Body of pancreas (tissue), 4 donors: ENCODE results near the gene DAP. TPM values are rescaled to one million over a fixed set of nuclear protein-coding genes. Genes with fewer than 3 reads are reported as not detected.

ENCODE experiments used
- ATAC-seq: fragments of 150-250 bp; one replicate; pipeline ENCODE4 v1.9.1; 2016
- DNase-seq, 4 donors: peaks; one replicate each; pipeline ENCODE4 v3.0.0-alpha.2; 2019
- H3K27ac ChIP-seq, 4 donors: fragments of 200-600 bp; sonication (generic); 1 replicate in 3 of 4; 2 replicates in 1 of 4; pipeline versions ENCODE4 v1.5.1 to v1.6.1; 2016 to 2019; ENCODE audit warnings: mild to moderate bottlenecking in 1 of 4, mixed read lengths in 1 of 4, moderate library complexity in 1 of 4
- H3K27me3 ChIP-seq, 2 donors: fragments of 200-600 bp; sonication (generic); one replicate each; pipeline ENCODE4 v1.6.0; 2016; ENCODE audit warnings: mild to moderate bottlenecking in 1 of 2
- H3K36me3 ChIP-seq, 2 donors: fragments of 200-600 bp; sonication (generic); replicated peaks in 1 of 2; 2 replicates each; pipeline ENCODE4 v1.5.1; 2016; ENCODE audit warnings: low read depth in 2 of 2; ENCODE audit not compliant: insufficient read depth in 1 of 2
- H3K4me1 ChIP-seq: fragments of 200-600 bp; sonication (generic); one replicate; pipeline ENCODE4 v1.6.0; 2016
- H3K4me3 ChIP-seq, 2 donors: fragments of 200-600 bp; sonication (generic); 1 replicate in 1 of 2; 2 replicates in 1 of 2; pipeline ENCODE4 v1.5.1; 2016 to 2019
- H3K9me3 ChIP-seq, 3 donors: fragments of 200-600 bp; sonication (generic); 1 replicate in 2 of 3; 2 replicates in 1 of 3; pipeline ENCODE4 v1.5.1; 2016
- CTCF ChIP-seq, 7 experiments: fragments of 450-650 bp in 4 of 7; fragments of 200-600 bp in 3 of 7; sonication (generic) in 3 of 7; IDR thresholded peaks; one replicate each; pipeline ENCODE4 v1.5.1; 2016 to 2019; ENCODE audit warnings: antibody characterized with exemption in 7 of 7
- POLR2A ChIP-seq, 3 donors: fragments of 450-650 bp; IDR thresholded peaks; one replicate each; pipeline ENCODE4 v1.6.1; 2016; ENCODE audit warnings: antibody characterized with exemption in 3 of 3, mild to moderate bottlenecking in 2 of 3
- WGBS, 2 donors: methylation state at CpG; one replicate each; pipeline ENCODE4 v1.1.5; 2017; 5-methylcytosine and 5-hydroxymethylcytosine counted together
- intact Hi-C: fragments of 100-400 bp; cut with DNase I; formaldehyde crosslinking; loops from one replicate; pipeline ENCODE4 v1.15.1; 2023
- total RNA-seq, 2 donors: library from RNA; depleted of rRNA; stranded (reverse); fragments of >200 nt; gene quantifications; one replicate each; pipeline ENCODE4 v1.1.0, GENCODE V29; 2016

The DAP gene
- total RNA-seq, 2 donors from 2014 or later: 93.6 to 112 TPM

GRCh38 chr5:10709409-10709808 is 51.6 kb downstream of the DAP start:
- WGBS, 2 donors: 50 to 62% methylated on average over 2 to 4 of the region's 4 CpGs

GRCh38 chr5:10708189-10708944 is 52.7 kb downstream of the DAP start:
- Histone ChIP-seq H3K4me1 (peaks cover 80% of the 10 kb centered on the region), H3K36me3 (no peaks in the 10 kb centered on the region), H3K9me3 (no peaks in the 10 kb centered on the region), H3K4me3 (no peak overlapping the region), H3K27me3 (no peaks in the 10 kb centered on the region), H3K27ac (no peak overlapping the region)
- no peak for DNase-seq
- TF ChIP-seq CTCF (IDR thresholded peaks at IDR 0.05): no peak
- 72 to 80% methylated on average over 10 of the region's 10 CpGs for WGBS, 2 donors
- ATAC-seq: no peak
- intact Hi-C loops: loop anchor here (10.0 kb wide), 1 partner anchor 46 kb away; no protein-coding TSS in a partner anchor

More at GRCh38 chr5:10709409-10709808, 51.6 kb downstream of the DAP start:
- H3K9me3 ChIP-seq: no peaks in the 10 kb centered on the region
- H3K27me3 ChIP-seq: no peaks in the 10 kb centered on the region
- DNase-seq (no peak), ATAC-seq (no peak)
- no peak overlapping the region for H3K4me3 ChIP-seq
- H3K36me3 ChIP-seq: no peaks in the 10 kb centered on the region
- H3K4me1 ChIP-seq: peaks cover 75% of the 10 kb centered on the region
- intact Hi-C loops: loop anchor here (10.0 kb wide), 1 partner anchor 45 kb away; no protein-coding TSS in a partner anchor
- H3K27ac ChIP-seq: peak overlapping the region; percentile 64 to 86 (median 78)
- no peak for TF ChIP-seq POLR2A (IDR thresholded peaks at IDR 0.05)
- no peak for TF ChIP-seq CTCF (IDR thresholded peaks at IDR 0.05)

GRCh38 chr5:10707198-10708142 is 53.6 kb downstream of the DAP start:
- H3K4me1 ChIP-seq: peaks cover 80% of the 10 kb centered on the region
- H3K36me3 ChIP-seq: no peaks in the 10 kb centered on the region
- H3K9me3 ChIP-seq: no peaks in the 10 kb centered on the region
- no peak overlapping the region for H3K4me3 ChIP-seq
- intact Hi-C loops: loop anchor here (10.0 kb wide), 1 partner anchor 47 kb away; no protein-coding TSS in a partner anchor
- H3K27me3 ChIP-seq: no peaks in the 10 kb centered on the region
- WGBS, 2 donors: 88 to 91% methylated on average over 13 of the region's 13 CpGs
- DNase-seq (no peak), ATAC-seq (no peak)
- no peak for TF ChIP-seq POLR2A (IDR thresholded peaks at IDR 0.05)
- TF ChIP-seq CTCF (IDR thresholded peaks at IDR 0.05): no peak
- H3K27ac ChIP-seq: peak overlapping the region in 3 of 4 donors; percentile 11 to 83 (median 42)

DNA sequence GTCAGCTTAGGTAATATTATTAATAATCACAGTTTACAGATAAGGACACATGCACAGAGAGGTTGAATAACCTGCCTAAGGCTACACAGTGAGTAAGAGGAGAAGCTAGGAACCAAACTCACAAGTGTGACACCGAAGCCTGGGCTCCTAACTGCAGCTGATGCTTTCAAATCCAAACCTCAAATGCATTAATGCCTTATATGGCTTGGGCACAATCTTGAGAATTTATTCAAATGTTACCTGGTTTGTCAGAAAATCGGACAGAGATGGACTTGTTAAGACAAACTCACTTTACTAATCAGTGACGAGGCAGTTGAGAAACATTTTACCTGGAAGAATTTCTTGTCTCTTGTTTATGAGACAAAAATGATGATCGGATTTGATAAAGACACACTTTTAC is 54.7 kb downstream of the DAP start:
- no peak for TF ChIP-seq CTCF (IDR thresholded peaks at IDR 0.05)
- no peak for TF ChIP-seq POLR2A (IDR thresholded peaks at IDR 0.05)
- Histone ChIP-seq H3K27me3 (no peaks in the 10 kb centered on the region), H3K4me3 (no peak overlapping the region), H3K27ac (peak overlapping the region in 2 of 4 donors; percentile 11 to 83), H3K36me3 (no peaks in the 10 kb centered on the region), H3K4me1 (peaks cover 80% of the 10 kb centered on the region), H3K9me3 (no peaks in the 10 kb centered on the region)
- DNase-seq (no peak), ATAC-seq (no peak)
- WGBS, 2 donors: 79 to 80% methylated on average over 4 of the region's 4 CpGs
- intact Hi-C loops: loop anchor here (10.0 kb wide), 1 partner anchor 48 kb away; no protein-coding TSS in a partner anchor
